Common myeloid progenitor, CD34-positive (primary cell): Measurements from ENCODE around the gene PFKFB3.

Source experiments
- CTCF ChIA-PET: fragments of 350-600 bp; sonication (Branson Sonifier 250); formaldehyde crosslinking; loops from one replicate; lab custom pipeline; 2021; ENCODE audit warnings: antibody characterized with exemption; lab: Charles Lee
- POLR2A ChIA-PET: fragments of 350-600 bp; sonication (Branson Sonifier 250); formaldehyde crosslinking; loops from one replicate; lab custom pipeline; 2021; ENCODE audit warnings: antibody characterized with exemption; lab: Charles Lee
- DNase-seq, 3 donors: peaks; one replicate each; pipeline versions ENCODE4 v3.0.0 to v3.0.0-alpha.2; 2013
- H3K27ac ChIP-seq, 2 experiments: 1 replicate in 1 of 2; 2 replicates in 1 of 2; pipeline ENCODE4 v1.7.0; 2013; ENCODE audit warnings: inconsistent platforms in 2 of 2, low read length in 2 of 2, mild to moderate bottlenecking in 2 of 2, low read depth in 1 of 2, moderate library complexity in 1 of 2; ENCODE audit not compliant: severe bottlenecking in 2 of 2, insufficient read depth in 1 of 2, poor library complexity in 1 of 2
- H3K27me3 ChIP-seq, 5 experiments: replicated peaks in 2 of 5; 1 replicate in 3 of 5; 2 replicates in 2 of 5; pipeline versions ENCODE4 v1.6.1 to v1.7.0; 2013; ENCODE audit warnings: low read length in 4 of 5, mild to moderate bottlenecking in 2 of 5, moderate library complexity in 2 of 5, inconsistent platforms in 1 of 5; ENCODE audit not compliant: insufficient read depth in 5 of 5, control insufficient read depth in 4 of 5
- H3K36me3 ChIP-seq, 4 experiments: 1 replicate in 2 of 4; 2 replicates in 2 of 4; pipeline versions ENCODE4 v1.6.1 to v1.7.0; 2013; ENCODE audit warnings: low read length in 3 of 4, control low read depth in 1 of 4, mild to moderate bottlenecking in 1 of 4; ENCODE audit not compliant: control insufficient read depth in 4 of 4, insufficient read depth in 4 of 4
- H3K4me1 ChIP-seq, 4 experiments: 1 replicate in 3 of 4; 2 replicates in 1 of 4; pipeline versions ENCODE4 v1.6.1 to v1.7.1; 2013; ENCODE audit warnings: low read length in 3 of 4, mild to moderate bottlenecking in 3 of 4, control low read depth in 1 of 4, inconsistent platforms in 1 of 4, moderate library complexity in 1 of 4; ENCODE audit not compliant: control insufficient read depth in 4 of 4, insufficient read depth in 4 of 4; ENCODE audit errors: control extremely low read depth in 1 of 4
- H3K4me3 ChIP-seq, 7 experiments: 1 replicate in 4 of 7; 2 replicates in 3 of 7; pipeline versions ENCODE4 v1.5.1 to v1.7.0; 2013; ENCODE audit warnings: mild to moderate bottlenecking in 7 of 7, low read length in 6 of 7, moderate library complexity in 6 of 7, inconsistent platforms in 2 of 7, low read depth in 2 of 7, control low read depth in 1 of 7; ENCODE audit not compliant: insufficient read depth in 4 of 7, control insufficient read depth in 1 of 7; ENCODE audit errors: extremely low read depth in 1 of 7
- H3K9me3 ChIP-seq, 5 experiments: 1 replicate in 4 of 5; 2 replicates in 1 of 5; pipeline versions ENCODE4 v1.6.1 to v1.7.1; 2013; ENCODE audit warnings: low read length in 4 of 5, mild to moderate bottlenecking in 2 of 5, inconsistent platforms in 1 of 5, low read depth in 1 of 5, moderate library complexity in 1 of 5; ENCODE audit not compliant: control insufficient read depth in 4 of 5, insufficient read depth in 2 of 5; ENCODE audit errors: control extremely low read depth in 1 of 5
- WGBS: methylation state at CpG from one replicate; pipeline ENCODE4 v1.1.5; 2013; ENCODE audit not compliant: insufficient coverage; 5-methylcytosine and 5-hydroxymethylcytosine counted together

PFKFB3 gene

GRCh38 chr10:6212806-6213205, 10.1 kb downstream of the PFKFB3 start:
- H3K36me3 ChIP-seq: peaks cover 3 to 45% (median 41%) of the 10 kb centered on the region in 4 experiments
- 89% methylated on average over 2 of the region's 3 CpGs for WGBS
- POLR2A ChIA-PET: interaction anchor here (0.6 kb wide), 1 partner anchor 21 kb away, joined by 4 read pairs; no protein-coding TSS in a partner anchor

GRCh38 chr10:6213257-6213905, 10.6 kb downstream of the PFKFB3 start:
- DNase-seq: no peak
- peaks cover 0 to 15% (median 4%) of the 10 kb centered on the region in 4 experiments for H3K4me1 ChIP-seq
- peaks cover 5 to 46% (median 41%) of the 10 kb centered on the region in 4 experiments for H3K36me3 ChIP-seq
- whole genome bisulfite sequencing: 91% methylated on average over 15 of the region's 17 CpGs
- no peak overlapping the region for H3K4me3 ChIP-seq
- POLR2A ChIA-PET: no interaction called here
- no peak overlapping the region for H3K27ac ChIP-seq
- no peaks in the 10 kb centered on the region for H3K27me3 ChIP-seq
- CTCF ChIA-PET: interaction anchor here (1.4 kb wide), 1 partner anchor 107 kb away, joined by 4 read pairs; no protein-coding TSS in a partner anchor
- no peaks in the 10 kb centered on the region for H3K9me3 ChIP-seq

More at GRCh38 chr10:6212806-6213205, 10.1 kb downstream of the PFKFB3 start:
- Histone ChIP-seq H3K27ac (no peak overlapping the region), H3K9me3 (no peaks in the 10 kb centered on the region), H3K4me1 (peaks cover 0 to 14% (median 4%) of the 10 kb centered on the region in 4 experiments), H3K27me3 (no peaks in the 10 kb centered on the region), H3K4me3 (no peak overlapping the region)
- no peak for DNase-seq
- CTCF ChIA-PET: interaction anchor here (1.4 kb wide), 1 partner anchor 106 kb away, joined by 4 read pairs; no protein-coding TSS in a partner anchor

DNA sequence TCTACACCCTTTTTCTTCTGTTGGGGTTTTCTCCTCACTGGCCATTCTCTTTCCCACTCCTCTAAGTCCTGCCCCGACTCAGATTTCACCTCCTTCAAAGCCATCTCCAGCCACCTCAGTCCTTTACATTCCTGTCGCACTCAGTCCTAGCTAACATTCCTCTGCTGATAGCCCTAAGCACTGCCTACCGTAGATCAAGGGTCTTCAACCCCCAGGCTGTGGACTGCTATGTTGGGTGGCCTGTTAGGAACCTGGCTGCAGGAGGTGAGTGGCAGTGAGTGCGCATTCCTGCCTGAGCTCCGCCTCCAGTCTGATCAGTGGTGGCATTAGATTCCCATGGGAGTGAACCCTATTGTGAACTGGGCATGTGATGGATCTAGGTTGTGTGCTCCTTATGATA, 11.2 kb downstream of the PFKFB3 start:
- Histone ChIP-seq H3K27me3 (no peaks in the 10 kb centered on the region), H3K36me3 (peaks cover 7 to 51% (median 45%) of the 10 kb centered on the region in 4 experiments)
- CTCF ChIA-PET: interaction anchor here (1.4 kb wide), 1 partner anchor 107 kb away, joined by 4 read pairs; no protein-coding TSS in a partner anchor

DNA sequence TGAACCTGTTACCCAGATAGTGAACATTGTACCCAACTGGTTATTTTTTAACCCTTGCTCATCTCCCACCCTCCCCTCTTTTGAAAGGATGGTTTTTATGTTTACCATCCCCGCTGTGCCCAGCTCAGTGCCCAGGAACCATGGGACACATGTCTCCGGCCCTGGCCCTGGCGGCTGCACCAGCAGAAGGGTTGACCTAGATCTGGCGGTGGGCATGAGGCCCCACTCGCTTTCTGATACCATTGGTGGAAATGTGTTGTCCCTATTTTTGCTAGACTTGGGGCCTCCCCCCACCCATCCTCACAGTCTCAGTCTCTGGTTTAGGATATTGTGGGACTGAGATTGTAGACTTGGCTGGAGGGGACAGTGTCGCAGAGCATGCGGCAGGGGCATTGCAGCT, 11.9 kb downstream of the PFKFB3 start:
- Histone ChIP-seq H3K36me3 (peaks cover 7 to 58% (median 52%) of the 10 kb centered on the region in 4 experiments), H3K27ac (no peak overlapping the region), H3K9me3 (no peaks in the 10 kb centered on the region), H3K4me1 (peaks cover 0 to 13% (median 4%) of the 10 kb centered on the region in 4 experiments), H3K4me3 (no peak overlapping the region), H3K27me3 (no peaks in the 10 kb centered on the region)
- POLR2A ChIA-PET: no interaction called here
- WGBS: 98% methylated on average over 7 of the region's 7 CpGs
- CTCF ChIA-PET: no interaction called here
- no peak for DNase-seq

More for the DNA sequence above, 11.2 kb downstream of the PFKFB3 start:
- POLR2A ChIA-PET: no interaction called here
- no peak overlapping the region for H3K27ac ChIP-seq
- H3K9me3 ChIP-seq: no peaks in the 10 kb centered on the region
- H3K4me3 ChIP-seq: no peak overlapping the region
- H3K4me1 ChIP-seq: peaks cover 0 to 14% (median 4%) of the 10 kb centered on the region in 4 experiments
- no peak for DNase-seq
- 97% methylated on average over 5 of the region's 5 CpGs for WGBS

- CTCF ChIA-PET: no interaction called here
- H3K4me1 ChIP-seq: peaks cover 0 to 13% (median 4%) of the 10 kb centered on the region in 4 experiments
- 98% methylated on average over 19 of the region's 19 CpGs for WGBS
These were observed 12.5 kb downstream of the PFKFB3 start for GRCh38 chr10:6215241-6215640.

GRCh38 chr10:6215683-6216484, 13.2 kb downstream of the PFKFB3 start:
- Histone ChIP-seq H3K4me3 (no peak overlapping the region), H3K4me1 (peaks cover 0 to 13% (median 4%) of the 10 kb centered on the region in 4 experiments), H3K36me3 (peaks cover 7 to 69% (median 59%) of the 10 kb centered on the region in 4 experiments), H3K27ac (no peak overlapping the region), H3K27me3 (no peaks in the 10 kb centered on the region), H3K9me3 (no peaks in the 10 kb centered on the region)
- no peak for DNase-seq
- POLR2A ChIA-PET: no interaction called here
- CTCF ChIA-PET: interaction anchor here (1.4 to 2.2 kb wide), 3 partner anchors 13 to 188 kb away, joined by 3 to 6 read pairs (median 3); partner anchors contain the start of gene PFKFB3
- WGBS: 94% methylated on average over 19 of the region's 24 CpGs

More at GRCh38 chr10:6215241-6215640, 12.5 kb downstream of the PFKFB3 start:
- Histone ChIP-seq H3K27ac (no peak overlapping the region), H3K4me3 (no peak overlapping the region), H3K36me3 (peaks cover 7 to 63% (median 54%) of the 10 kb centered on the region in 4 experiments), H3K27me3 (no peaks in the 10 kb centered on the region), H3K9me3 (no peaks in the 10 kb centered on the region)
- POLR2A ChIA-PET: no interaction called here
- DNase-seq: no peak
